ENCODE measurements around the gene HOXC9. TPM values are rescaled to one million over a fixed set of nuclear protein-coding genes. Genes with fewer than 3 reads are reported as not detected.

HOXC9 gene
- total and polyA plus RNA-seq, 12 donors, result not detected

GRCh38 chr12:53982648-53983567 lies 17.1 kb upstream of the HOXC9 start:
- 7 to 10% methylated on average over 26 of the region's 26 CpGs for WGBS, 2 donors
- Histone ChIP-seq H3K27me3 (peaks cover 57 to 100% (median 98%) of the 10 kb centered on the region in 7 donors), H3K27ac (no peak overlapping the region), H3K4me3 (no peak overlapping the region), H3K36me3 (no peaks in the 10 kb centered on the region), H3K4me1 (peaks cover 4 to 26% (median 15%) of the 10 kb centered on the region in 9 donors), H3K9me3 (no peaks in the 10 kb centered on the region)
- DNase-seq (no peak), ATAC-seq (no peak)
- intact Hi-C loops (cut with DNase I), result no loop called here
- TF ChIP-seq CTCF (IDR thresholded peaks at IDR 0.05), result no peak

- no peak for ATAC-seq
- no peak overlapping the region for H3K4me3 ChIP-seq
- H3K4me1 ChIP-seq, result peaks cover 4 to 26% (median 15%) of the 10 kb centered on the region in 9 donors
- H3K27me3 ChIP-seq, result peaks cover 57 to 100% (median 98%) of the 10 kb centered on the region in 7 donors
- H3K9me3 ChIP-seq, result no peaks in the 10 kb centered on the region
- 4 to 8% methylated on average over 17 of the region's 17 CpGs for WGBS, 2 donors
- no peak overlapping the region for H3K27ac ChIP-seq
- no peak for DNase-seq
- H3K36me3 ChIP-seq, result no peaks in the 10 kb centered on the region
- intact Hi-C loops (cut with DNase I), result no loop called here
- no peak for TF ChIP-seq CTCF (IDR thresholded peaks at IDR 0.05)
Measured at GRCh38 chr12:53983568-53983949, 16.4 kb upstream of the HOXC9 start.

GRCh38 chr12:53983950-53984572 lies 15.9 kb upstream of the HOXC9 start:
- intact Hi-C loops (cut with DNase I), result no loop called here
- 3 to 7% methylated on average over 27 to 30 of the region's 30 CpGs for WGBS, 2 donors
- H3K4me3 ChIP-seq, result no peak overlapping the region
- DNase-seq (no peak), ATAC-seq (peak in 1 of 8 donors; percentile 38)
- H3K27me3 ChIP-seq, result peaks cover 60 to 100% (median 98%) of the 10 kb centered on the region in 7 donors
- no peaks in the 10 kb centered on the region for H3K36me3 ChIP-seq
- no peak for TF ChIP-seq CTCF (IDR thresholded peaks at IDR 0.05)
- H3K27ac ChIP-seq, result no peak overlapping the region
- H3K4me1 ChIP-seq, result peaks cover 4 to 29% (median 15%) of the 10 kb centered on the region in 9 donors
- H3K9me3 ChIP-seq, result no peaks in the 10 kb centered on the region

- Histone ChIP-seq H3K9me3 (no peaks in the 10 kb centered on the region), H3K4me3 (peak within 1 kb of the TSS in 5 of 10 donors; percentile 3 to 27 (median 12)), H3K27ac (no peak within 1 kb of the TSS), H3K36me3 (no peaks in the 10 kb centered on the region), H3K27me3 (peaks cover 55 to 100% (median 100%) of the 10 kb centered on the region in 7 donors), H3K4me1 (peaks cover 4 to 34% (median 17%) of the 10 kb centered on the region in 9 donors)
- ATAC-seq, result peak; percentile 44 to 73 (median 60)
- peak in 8 of 9 donors; percentile 18 to 53 (median 33) for TF ChIP-seq CTCF (IDR thresholded peaks at IDR 0.05)
- DNase-seq, result peak; percentile 49 to 68
- intact Hi-C loops (cut with DNase I), result no loop called here
- 5 to 6% methylated on average over 54 to 55 of the region's 55 CpGs for WGBS, 2 donors
Measured at GRCh38 chr12:53984901-53985691, 14.9 kb upstream of the HOXC9 start, which contains the start of gene HOXC10. Gene HOXC10 (plus strand): TSS chr12:53985146. CDS start chr12:53985260, 114 bp downstream.

Measured in heart right ventricle (tissue), 16 donors.